Left ventricle myocardium inferior (tissue), 1 donor: ENCODE data around the gene FNIP1. TPM values are rescaled to one million over a fixed set of nuclear protein-coding genes. Genes with fewer than 3 reads are reported as not detected.

Source experiments
- DNase-seq: peaks from one replicate; pipeline ENCODE4 v3.0.0-alpha.2; 2020
- H3K27ac ChIP-seq: fragments of 200-600 bp; replicated peaks from 2 replicates; pipeline ENCODE4 v1.8.0; 2021
- H3K27me3 ChIP-seq: fragments of 200-600 bp; 2 replicates; pipeline ENCODE4 v1.8.0; 2021; ENCODE audit warnings: low read depth
- H3K36me3 ChIP-seq: fragments of 200-600 bp; 2 replicates; pipeline ENCODE4 v1.8.0; 2021
- H3K4me1 ChIP-seq: fragments of 200-600 bp; 2 replicates; pipeline ENCODE4 v1.8.0; 2021
- H3K4me3 ChIP-seq: fragments of 200-600 bp; 2 replicates; pipeline ENCODE4 v1.8.0; 2021; ENCODE audit warnings: mild to moderate bottlenecking, moderate library complexity
- H3K9me3 ChIP-seq: fragments of 200-600 bp; replicated peaks from 2 replicates; pipeline ENCODE4 v1.8.0; 2021
- intact Hi-C: fragments of 100-400 bp; cut with micrococcal nuclease; formaldehyde crosslinking; loops from one replicate; pipeline ENCODE4 v1.11.0; 2022
- total RNA-seq: library from RNA; stranded (reverse); fragmentation: NEBNext Ultra II Directional; extraction: Animal tissue kit (Norgen Biotek cat#: 25700); gene quantifications from one replicate; pipeline ENCODE4 v1.2.1, GENCODE V29; 2021
- TF ChIP-seq, protein P1 (sequence below): fragments of 200-600 bp; IDR thresholded peaks from 2 replicates; pipeline ENCODE4 v1.8.0; 2021; ENCODE audit warnings: antibody characterized with exemption, mild to moderate bottlenecking, borderline replicate concordance
- donor health status: DM: no; HTN: yes; CAD: no; lungs with severe emphysema.

Gene FNIP1
- total RNA-seq, 1 donor from 2014 or later, result 30.6 TPM

DNA sequence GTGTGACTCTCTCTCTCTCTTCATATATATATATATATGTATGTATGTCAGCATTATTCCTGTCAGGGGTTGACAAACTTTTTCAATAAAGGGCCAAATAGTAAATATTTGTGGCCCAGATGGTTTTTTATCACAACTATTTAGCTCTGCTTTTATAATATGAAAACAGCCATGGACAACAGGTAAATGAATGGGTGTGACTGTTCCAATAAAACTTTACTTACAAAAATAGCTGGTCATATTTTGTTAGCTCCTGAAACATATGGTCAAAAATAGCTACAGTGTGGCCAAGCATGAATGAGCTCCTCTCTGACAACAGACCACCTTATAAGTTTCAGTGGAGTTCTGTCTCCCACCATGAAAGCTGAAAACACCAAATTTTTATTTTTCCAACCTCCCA lies 183.4 kb downstream of the FNIP1 start:
- intact Hi-C loops, result no loop called here
- TF ChIP-seq, protein P1, sequence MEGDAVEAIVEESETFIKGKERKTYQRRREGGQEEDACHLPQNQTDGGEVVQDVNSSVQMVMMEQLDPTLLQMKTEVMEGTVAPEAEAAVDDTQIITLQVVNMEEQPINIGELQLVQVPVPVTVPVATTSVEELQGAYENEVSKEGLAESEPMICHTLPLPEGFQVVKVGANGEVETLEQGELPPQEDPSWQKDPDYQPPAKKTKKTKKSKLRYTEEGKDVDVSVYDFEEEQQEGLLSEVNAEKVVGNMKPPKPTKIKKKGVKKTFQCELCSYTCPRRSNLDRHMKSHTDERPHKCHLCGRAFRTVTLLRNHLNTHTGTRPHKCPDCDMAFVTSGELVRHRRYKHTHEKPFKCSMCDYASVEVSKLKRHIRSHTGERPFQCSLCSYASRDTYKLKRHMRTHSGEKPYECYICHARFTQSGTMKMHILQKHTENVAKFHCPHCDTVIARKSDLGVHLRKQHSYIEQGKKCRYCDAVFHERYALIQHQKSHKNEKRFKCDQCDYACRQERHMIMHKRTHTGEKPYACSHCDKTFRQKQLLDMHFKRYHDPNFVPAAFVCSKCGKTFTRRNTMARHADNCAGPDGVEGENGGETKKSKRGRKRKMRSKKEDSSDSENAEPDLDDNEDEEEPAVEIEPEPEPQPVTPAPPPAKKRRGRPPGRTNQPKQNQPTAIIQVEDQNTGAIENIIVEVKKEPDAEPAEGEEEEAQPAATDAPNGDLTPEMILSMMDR, result no peak
- no peaks in the 10 kb centered on the region for H3K9me3 ChIP-seq

DNA sequence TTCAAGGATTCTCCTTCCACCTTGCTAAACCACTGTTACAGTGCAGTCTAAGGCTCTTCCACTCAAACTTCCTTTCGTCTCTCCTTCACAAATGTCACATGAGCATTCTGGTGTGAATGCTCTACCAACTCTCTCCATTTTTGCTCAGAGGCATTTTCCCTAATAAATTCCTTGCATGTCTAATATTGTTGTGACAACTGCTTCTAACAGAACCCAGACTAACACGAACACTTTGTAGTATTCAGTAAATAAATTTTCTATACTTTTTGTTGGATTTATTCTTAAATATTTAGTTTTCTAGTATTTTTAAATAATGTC lies 185.8 kb downstream of the FNIP1 start:
- no peaks in the 10 kb centered on the region for H3K9me3 ChIP-seq
- peaks cover 52% of the 10 kb centered on the region for H3K4me1 ChIP-seq
- intact Hi-C loops, result no loop called here
- H3K27me3 ChIP-seq, result no peaks in the 10 kb centered on the region
- DNase-seq, result no peak
- no peak overlapping the region for H3K27ac ChIP-seq
- H3K36me3 ChIP-seq, result no peaks in the 10 kb centered on the region
- TF ChIP-seq, protein P1, result no peak
- no peak overlapping the region for H3K4me3 ChIP-seq

More for the DNA sequence above, 183.4 kb downstream of the FNIP1 start:
- Histone ChIP-seq H3K27me3 (no peaks in the 10 kb centered on the region), H3K4me1 (peaks cover 37% of the 10 kb centered on the region), H3K36me3 (no peaks in the 10 kb centered on the region), H3K4me3 (no peak overlapping the region), H3K27ac (no peak overlapping the region)
- DNase-seq, result no peak

DNA sequence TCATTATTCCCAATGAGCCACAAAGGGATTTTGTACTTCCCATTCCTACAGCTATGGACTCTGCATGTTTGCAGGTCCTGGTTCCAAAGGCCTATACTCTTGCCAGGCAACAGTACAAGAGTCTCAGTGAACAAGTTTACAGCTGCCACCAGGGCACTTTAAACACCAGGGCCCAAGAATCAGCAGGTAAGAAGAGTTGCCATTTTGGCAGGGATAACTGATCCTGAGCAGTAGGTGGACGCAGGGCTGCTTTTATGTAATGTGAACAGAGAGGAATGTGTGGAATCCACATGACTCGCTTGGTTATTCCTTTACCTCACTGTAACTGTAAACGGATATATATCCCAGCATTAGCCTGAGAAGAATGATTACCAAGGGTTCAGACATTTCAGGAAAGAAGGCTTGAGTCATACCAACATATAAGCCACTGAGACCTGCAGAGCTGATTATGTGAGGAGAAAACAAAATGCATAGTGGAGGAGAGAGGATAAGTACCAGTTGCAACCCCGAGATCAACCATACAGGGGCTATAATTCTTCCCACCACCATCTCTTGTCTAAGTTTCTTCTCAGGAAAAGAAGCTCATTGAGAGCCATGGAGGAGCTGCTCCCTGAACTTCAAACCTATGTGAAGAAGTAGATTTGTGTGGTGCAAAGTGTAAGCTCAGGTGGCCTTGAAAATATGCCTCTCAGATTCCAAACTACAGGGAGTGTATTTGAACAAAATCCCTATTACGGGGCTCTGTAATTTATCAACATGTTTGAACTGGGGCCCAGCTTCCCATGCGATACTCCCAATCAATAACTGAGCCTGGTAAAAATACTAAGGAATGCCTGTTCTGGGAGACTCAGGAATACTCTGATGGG lies 186.4 kb downstream of the FNIP1 start:
- intact Hi-C loops, result no loop called here
- H3K27me3 ChIP-seq, result no peaks in the 10 kb centered on the region
- TF ChIP-seq, protein P1, result no peak
- peaks cover 51% of the 10 kb centered on the region for H3K4me1 ChIP-seq
- no peak overlapping the region for H3K27ac ChIP-seq
- no peaks in the 10 kb centered on the region for H3K9me3 ChIP-seq
- H3K36me3 ChIP-seq, result no peaks in the 10 kb centered on the region
- DNase-seq, result no peak
- H3K4me3 ChIP-seq, result no peak overlapping the region

DNA sequence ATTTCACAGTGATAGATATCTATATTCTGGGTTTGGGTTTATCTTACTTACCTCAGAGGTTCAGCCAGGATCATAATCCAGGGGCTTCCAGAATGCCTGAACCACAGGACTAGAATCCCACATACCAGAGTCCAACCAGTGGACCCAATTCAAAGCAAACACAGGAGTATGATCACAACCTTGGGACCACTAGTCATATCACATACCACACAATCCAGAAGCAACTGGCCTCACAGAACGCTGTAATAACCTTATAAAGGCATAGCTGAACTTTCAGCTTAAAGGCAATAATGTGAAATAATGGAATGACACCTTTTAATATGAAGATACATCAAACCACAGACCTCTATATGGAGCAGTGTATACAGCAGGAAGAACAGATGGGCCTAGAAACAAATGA lies 187.0 kb downstream of the FNIP1 start:
- peaks cover 45% of the 10 kb centered on the region for H3K4me1 ChIP-seq
- H3K4me3 ChIP-seq, result no peak overlapping the region
- H3K27ac ChIP-seq, result no peak overlapping the region
- no peaks in the 10 kb centered on the region for H3K27me3 ChIP-seq
- H3K36me3 ChIP-seq, result no peaks in the 10 kb centered on the region
- TF ChIP-seq, protein P1, result no peak
- intact Hi-C loops, result no loop called here
- no peaks in the 10 kb centered on the region for H3K9me3 ChIP-seq
- no peak for DNase-seq

DNA sequence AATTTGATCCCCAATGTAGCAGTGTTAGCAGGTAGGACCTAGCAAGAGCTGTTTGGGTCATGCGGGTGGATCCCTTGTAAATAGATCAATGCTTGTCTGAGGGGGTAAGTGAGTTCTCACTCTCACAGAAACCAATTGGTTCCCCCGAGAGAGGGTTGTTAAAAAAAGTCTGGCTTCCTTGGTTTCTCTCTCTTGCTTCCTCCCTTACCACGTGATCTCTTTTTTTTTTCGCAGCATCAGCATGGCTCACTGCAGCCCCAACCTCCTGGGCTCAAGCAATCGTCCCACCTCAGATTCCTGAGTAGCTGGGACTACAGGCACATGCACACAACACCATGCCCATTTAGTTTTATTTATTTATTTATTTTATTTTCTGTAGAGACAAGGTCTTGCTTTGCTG lies 188.2 kb downstream of the FNIP1 start:
- H3K4me1 ChIP-seq, result peaks cover 42% of the 10 kb centered on the region
- no peak for DNase-seq
- H3K9me3 ChIP-seq, result no peaks in the 10 kb centered on the region
- TF ChIP-seq, protein P1, result no peak
- no peaks in the 10 kb centered on the region for H3K27me3 ChIP-seq
- H3K4me3 ChIP-seq, result no peak overlapping the region
- intact Hi-C loops, result no loop called here
- no peaks in the 10 kb centered on the region for H3K36me3 ChIP-seq
- H3K27ac ChIP-seq, result no peak overlapping the region
